Panc1 (cell line): Measurements from ENCODE around the gene AKIRIN2.

ENCODE experiments used
- CTCF ChIP-seq: fragments of 450-650 bp; IDR thresholded peaks from 2 replicates; pipeline ENCODE4 v1.5.1; 2017; ENCODE audit warnings: mild to moderate bottlenecking
- POLR2AphosphoS5 ChIP-seq: IDR thresholded peaks from 2 replicates; pipeline ENCODE4 v1.6.1; 2012; ENCODE audit warnings: mild to moderate bottlenecking, low read depth, low read length, moderate library complexity
- REST ChIP-seq, 2 experiments: IDR thresholded peaks; 2 replicates each; pipeline ENCODE4 v1.6.1; 2011 to 2012; ENCODE audit warnings: low read depth in 2 of 2, control low read depth in 1 of 2, low read length in 1 of 2, mild to moderate bottlenecking in 1 of 2, moderate library complexity in 1 of 2; ENCODE audit not compliant: insufficient read depth in 1 of 2
- SIN3A ChIP-seq: IDR thresholded peaks from 2 replicates; pipeline ENCODE4 v1.6.1; 2012; ENCODE audit warnings: low read depth, mild to moderate bottlenecking, low read length, moderate library complexity, borderline replicate concordance; ENCODE audit not compliant: insufficient read depth
- TCF7L2 ChIP-seq: IDR thresholded peaks from 2 replicates; pipeline ENCODE4 v1.6.1; 2011; ENCODE audit warnings: mild to moderate bottlenecking, low read depth, low read length, inconsistent platforms

- no peak for TF ChIP-seq CTCF
- no peak for TF ChIP-seq POLR2AphosphoS5
- no peak for TF ChIP-seq REST (IDR thresholded peaks at IDR 0.05; ENCODE audit: insufficient read depth in 1 of 2, low read depth in 2 of 2, low read length in 1 of 2)
- no peak for TF ChIP-seq SIN3A
- no peak for TF ChIP-seq TCF7L2
These were observed 2.5 kb downstream of the AKIRIN2 start for GRCh38 chr6:87699576-87699975.
